KMS-11 (cell line): ENCODE data around the gene EPHA6.

ENCODE experiments used
- H2AFZ ChIP-seq: fragments of 200-600 bp; sonication (generic); 2 replicates; pipeline ENCODE4 v1.6.1; 2016; ENCODE audit warnings: antibody characterized with exemption, mixed run types, low read depth
- H3K27ac ChIP-seq: fragments of 200-600 bp; sonication (generic); 2 replicates; pipeline ENCODE4 v1.6.1; 2016; ENCODE audit warnings: mild to moderate bottlenecking, mixed run types
- H3K27me3 ChIP-seq: fragments of 200-600 bp; sonication (generic); 2 replicates; pipeline ENCODE4 v1.6.1; 2017; ENCODE audit warnings: mild to moderate bottlenecking, low read depth, mixed run types, moderate library complexity; ENCODE audit not compliant: insufficient read depth
- H3K36me3 ChIP-seq: fragments of 200-600 bp; sonication (generic); 2 replicates; pipeline ENCODE4 v1.6.1; 2017; ENCODE audit warnings: mild to moderate bottlenecking, mixed run types; ENCODE audit not compliant: insufficient read depth
- H3K4me1 ChIP-seq: fragments of 200-600 bp; sonication (generic); 2 replicates; pipeline ENCODE4 v1.6.1; 2016; ENCODE audit warnings: mild to moderate bottlenecking, low read depth, mixed run types; ENCODE audit not compliant: poor library complexity, severe bottlenecking
- H3K4me2 ChIP-seq: fragments of 200-600 bp; sonication (generic); 2 replicates; pipeline ENCODE4 v1.7.0; 2016; ENCODE audit warnings: mild to moderate bottlenecking, mixed run types
- H3K4me3 ChIP-seq: fragments of 200-600 bp; sonication (generic); IDR thresholded peaks from 2 replicates; pipeline ENCODE4 v1.6.1; 2017; ENCODE audit warnings: low read depth, low read length, mixed read lengths; ENCODE audit not compliant: insufficient read depth
- H3K79me2 ChIP-seq: fragments of 200-600 bp; sonication (generic); 2 replicates; pipeline ENCODE4 v1.6.1; 2016; ENCODE audit warnings: low read depth, mixed run types; ENCODE audit not compliant: insufficient read depth
- H3K9ac ChIP-seq: fragments of 200-600 bp; sonication (generic); 2 replicates; pipeline ENCODE4 v1.6.1; 2016; ENCODE audit warnings: mild to moderate bottlenecking, mixed run types
- H4K20me1 ChIP-seq: fragments of 200-600 bp; sonication (generic); 2 replicates; pipeline ENCODE4 v1.6.1; 2016; ENCODE audit warnings: mild to moderate bottlenecking, mixed run types; ENCODE audit not compliant: insufficient read depth
- TF ChIP-seq, protein P1 (sequence below): fragments of 200-600 bp; sonication (generic); conservative IDR thresholded peaks from 2 replicates; pipeline ENCODE4 v1.6.1; 2017; ENCODE audit warnings: low read depth, mild to moderate bottlenecking, antibody characterized with exemption, low read length, moderate library complexity, mixed read lengths

EPHA6 gene

DNA sequence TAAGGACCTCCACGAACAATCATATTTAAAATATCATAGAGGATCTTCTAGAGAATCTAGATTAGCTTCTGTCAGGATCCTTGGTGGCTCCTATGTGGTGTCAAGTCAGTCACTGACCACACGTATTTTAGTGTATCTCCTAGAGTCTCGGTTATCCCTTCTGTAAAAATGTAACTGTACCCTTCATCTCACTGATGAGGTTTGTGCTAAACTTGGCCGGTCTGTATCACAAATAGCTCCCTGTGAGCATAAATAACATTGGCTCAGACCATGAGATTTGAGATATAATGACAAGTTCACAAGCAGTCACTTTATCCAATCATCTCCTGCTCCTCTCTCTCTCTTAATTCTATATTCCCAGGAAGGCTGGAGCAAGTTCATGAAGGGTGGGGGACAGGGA, 856.6 kb downstream of the EPHA6 start:
- H3K4me3 ChIP-seq: no peak overlapping the region
- no peak overlapping the region for H2AFZ ChIP-seq
- H3K9ac ChIP-seq: no peak overlapping the region
- H3K4me2 ChIP-seq: no peak overlapping the region
- H3K27ac ChIP-seq: no peak overlapping the region
- no peaks in the 10 kb centered on the region for H3K36me3 ChIP-seq
- H3K4me1 ChIP-seq: peaks cover 7% of the 10 kb centered on the region
- no peaks in the 10 kb centered on the region for H3K27me3 ChIP-seq
- TF ChIP-seq, protein P1, sequence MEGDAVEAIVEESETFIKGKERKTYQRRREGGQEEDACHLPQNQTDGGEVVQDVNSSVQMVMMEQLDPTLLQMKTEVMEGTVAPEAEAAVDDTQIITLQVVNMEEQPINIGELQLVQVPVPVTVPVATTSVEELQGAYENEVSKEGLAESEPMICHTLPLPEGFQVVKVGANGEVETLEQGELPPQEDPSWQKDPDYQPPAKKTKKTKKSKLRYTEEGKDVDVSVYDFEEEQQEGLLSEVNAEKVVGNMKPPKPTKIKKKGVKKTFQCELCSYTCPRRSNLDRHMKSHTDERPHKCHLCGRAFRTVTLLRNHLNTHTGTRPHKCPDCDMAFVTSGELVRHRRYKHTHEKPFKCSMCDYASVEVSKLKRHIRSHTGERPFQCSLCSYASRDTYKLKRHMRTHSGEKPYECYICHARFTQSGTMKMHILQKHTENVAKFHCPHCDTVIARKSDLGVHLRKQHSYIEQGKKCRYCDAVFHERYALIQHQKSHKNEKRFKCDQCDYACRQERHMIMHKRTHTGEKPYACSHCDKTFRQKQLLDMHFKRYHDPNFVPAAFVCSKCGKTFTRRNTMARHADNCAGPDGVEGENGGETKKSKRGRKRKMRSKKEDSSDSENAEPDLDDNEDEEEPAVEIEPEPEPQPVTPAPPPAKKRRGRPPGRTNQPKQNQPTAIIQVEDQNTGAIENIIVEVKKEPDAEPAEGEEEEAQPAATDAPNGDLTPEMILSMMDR: no peak
- H4K20me1 ChIP-seq: no peaks in the 10 kb centered on the region
- no peaks in the 10 kb centered on the region for H3K79me2 ChIP-seq

DNA sequence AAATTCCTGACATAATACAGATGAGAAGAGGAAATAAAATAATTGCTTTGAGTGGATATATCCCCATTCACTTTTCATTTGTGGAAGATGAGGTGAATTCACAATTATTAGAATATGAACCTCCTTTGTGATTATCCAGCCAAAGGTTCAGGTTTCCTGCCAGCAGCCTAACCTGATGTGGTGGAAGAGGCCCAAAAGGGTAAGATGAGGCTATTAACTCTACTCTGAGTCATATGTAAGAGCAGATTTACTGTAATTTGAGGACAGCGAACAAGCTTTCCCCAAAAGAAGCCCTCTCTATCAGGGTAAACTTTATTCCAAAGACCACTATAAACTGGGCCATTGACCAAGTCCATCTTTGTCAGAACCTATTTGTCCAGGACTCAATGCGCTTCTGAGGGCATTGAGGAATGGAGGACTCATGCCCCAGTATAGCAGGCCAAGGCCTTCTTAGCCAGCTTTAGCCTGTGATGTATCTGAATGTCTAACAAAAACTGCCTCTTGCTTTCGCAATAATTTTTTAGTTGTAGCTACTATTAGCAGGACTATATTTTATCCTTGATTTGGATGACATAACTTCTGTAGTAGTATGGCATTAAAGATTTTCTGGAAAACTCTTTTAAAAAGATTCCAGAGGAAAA, 859.1 kb downstream of the EPHA6 start:
- TF ChIP-seq, protein P1: no peak
- Histone ChIP-seq H3K27ac (no peak overlapping the region), H3K36me3 (no peaks in the 10 kb centered on the region), H3K9ac (no peak overlapping the region), H4K20me1 (no peaks in the 10 kb centered on the region), H3K4me2 (no peak overlapping the region), H3K4me1 (peaks cover 7% of the 10 kb centered on the region), H3K27me3 (no peaks in the 10 kb centered on the region), H2AFZ (no peak overlapping the region), H3K79me2 (no peaks in the 10 kb centered on the region), H3K4me3 (no peak overlapping the region)

DNA sequence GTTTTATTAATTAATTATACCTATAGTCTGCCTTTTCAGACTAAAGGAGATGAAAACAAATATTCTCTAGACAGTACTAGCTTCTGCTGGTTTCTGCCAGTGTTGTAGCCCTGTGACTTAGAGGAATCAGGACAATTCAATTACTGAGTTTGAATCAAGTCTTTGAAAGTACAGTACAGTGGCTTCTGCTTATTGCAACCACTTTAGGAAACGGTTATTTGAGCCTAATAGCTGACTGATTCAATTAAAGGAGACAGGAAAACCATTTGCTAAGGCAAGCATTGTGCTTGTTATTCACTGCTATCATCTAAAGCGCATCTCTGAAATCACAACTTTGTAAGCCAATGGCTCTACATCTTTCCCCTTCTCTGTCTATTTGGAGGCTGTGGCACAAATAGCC, 860.1 kb downstream of the EPHA6 start:
- Histone ChIP-seq H3K79me2 (no peaks in the 10 kb centered on the region), H3K27me3 (no peaks in the 10 kb centered on the region), H3K4me1 (peaks cover 7% of the 10 kb centered on the region), H3K9ac (no peak overlapping the region), H3K4me2 (no peak overlapping the region), H4K20me1 (no peaks in the 10 kb centered on the region), H3K36me3 (no peaks in the 10 kb centered on the region), H3K27ac (no peak overlapping the region), H2AFZ (no peak overlapping the region), H3K4me3 (no peak overlapping the region)
- TF ChIP-seq, protein P1: no peak

DNA sequence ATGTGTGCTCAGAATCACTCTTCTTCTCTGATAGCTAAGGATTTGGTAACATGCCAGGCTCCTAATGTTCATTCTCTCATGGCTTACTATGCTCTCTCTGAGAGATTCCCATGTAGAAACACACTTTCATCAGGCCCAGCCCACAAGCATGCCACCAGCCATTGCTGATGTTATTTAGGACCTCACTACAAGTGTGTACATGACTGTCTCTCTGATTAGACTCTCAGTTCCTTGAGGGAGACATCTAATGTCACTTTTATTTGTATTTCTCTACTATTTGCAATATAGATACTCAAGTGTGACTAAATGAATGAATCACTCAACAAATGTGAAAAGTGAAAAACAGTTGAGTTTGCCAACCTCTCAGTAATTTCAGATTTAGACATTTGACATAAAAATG, 865.8 kb downstream of the EPHA6 start:
- Histone ChIP-seq H3K4me3 (no peak overlapping the region), H3K27ac (no peak overlapping the region), H2AFZ (no peak overlapping the region), H4K20me1 (no peaks in the 10 kb centered on the region), H3K79me2 (no peaks in the 10 kb centered on the region), H3K9ac (no peak overlapping the region), H3K4me1 (no peaks in the 10 kb centered on the region), H3K27me3 (no peaks in the 10 kb centered on the region), H3K4me2 (no peak overlapping the region), H3K36me3 (no peaks in the 10 kb centered on the region)
- TF ChIP-seq, protein P1: no peak
